H9 (cell line): ENCODE measurements around the gene CDK6. TPM values are rescaled to one million over a fixed set of nuclear protein-coding genes. Genes with fewer than 3 reads are reported as not detected.

Experiments
- DNase-seq: peaks from one replicate; pipeline ENCODE4 v3.0.0-alpha.2; 2017
- H2AFZ ChIP-seq: one replicate; pipeline ENCODE4 v1.6.1; 2013; ENCODE audit warnings: mild to moderate bottlenecking, low read length, control low read depth, moderate library complexity
- H2AK5ac ChIP-seq: 2 replicates; pipeline ENCODE4 v1.6.1; 2013; ENCODE audit warnings: low read length, control low read depth, mixed read lengths; ENCODE audit not compliant: insufficient read length
- H2BK120ac ChIP-seq: one replicate; pipeline ENCODE4 v1.6.1; 2013; ENCODE audit warnings: low read depth, mild to moderate bottlenecking, low read length, control low read depth, inconsistent platforms; ENCODE audit not compliant: poor library complexity, severe bottlenecking
- H2BK12ac ChIP-seq: 2 replicates; pipeline ENCODE4 v1.6.1; 2013; ENCODE audit warnings: low read length, control low read depth, mixed read lengths, low read depth; ENCODE audit not compliant: insufficient read length
- H2BK15ac ChIP-seq: 2 replicates; pipeline ENCODE4 v1.6.1; 2013; ENCODE audit warnings: low read depth, low read length, control low read depth
- H2BK20ac ChIP-seq: one replicate; pipeline ENCODE4 v1.6.1; 2013; ENCODE audit warnings: low read depth, mild to moderate bottlenecking, low read length, control low read depth, inconsistent platforms; ENCODE audit not compliant: poor library complexity, severe bottlenecking
- H2BK5ac ChIP-seq: 2 replicates; pipeline ENCODE4 v1.6.1; 2013; ENCODE audit warnings: low read length, control low read depth, mixed read lengths; ENCODE audit not compliant: insufficient read length
- H3K14ac ChIP-seq: 2 replicates; pipeline ENCODE4 v1.6.1; 2013; ENCODE audit warnings: low read length, control low read depth; ENCODE audit not compliant: insufficient read depth
- H3K18ac ChIP-seq: 2 replicates; pipeline ENCODE4 v1.6.1; 2013; ENCODE audit warnings: low read depth, mild to moderate bottlenecking, mixed read lengths, low read length, control low read depth; ENCODE audit not compliant: insufficient read length
- H3K23ac ChIP-seq: 2 replicates; pipeline ENCODE4 v1.6.1; 2013; ENCODE audit warnings: low read length, control low read depth, mixed read lengths, low read depth; ENCODE audit not compliant: insufficient read length
- H3K23me2 ChIP-seq: 2 replicates; pipeline ENCODE4 v1.6.1; 2013; ENCODE audit warnings: low read depth, mild to moderate bottlenecking, mixed read lengths, low read length, control low read depth; ENCODE audit not compliant: insufficient read length, poor library complexity, severe bottlenecking
- H3K27ac ChIP-seq: 2 replicates; pipeline ENCODE4 v1.5.1; 2013; ENCODE audit warnings: low read length, control low read depth, mixed read lengths, low read depth; ENCODE audit not compliant: insufficient read length
- H3K27me3 ChIP-seq: 2 replicates; pipeline ENCODE4 v1.6.1; 2013; ENCODE audit warnings: low read length, control low read depth, inconsistent platforms; ENCODE audit not compliant: insufficient read depth
- H3K4ac ChIP-seq: 2 replicates; pipeline ENCODE4 v1.6.1; 2013; ENCODE audit warnings: low read depth, mild to moderate bottlenecking, control low read depth, inconsistent platforms, low read length, moderate library complexity
- H3K4me1 ChIP-seq: 2 replicates; pipeline ENCODE4 v1.6.1; 2013; ENCODE audit warnings: low read length, control low read depth, inconsistent platforms; ENCODE audit not compliant: insufficient read depth
- H3K4me2 ChIP-seq: 2 replicates; pipeline ENCODE4 v1.6.1; 2013; ENCODE audit warnings: low read length, control low read depth, mixed read lengths; ENCODE audit not compliant: insufficient read length, insufficient read depth
- H3K56ac ChIP-seq: 2 replicates; pipeline ENCODE4 v1.6.1; 2013; ENCODE audit warnings: low read depth, mild to moderate bottlenecking, mixed read lengths, low read length, control low read depth; ENCODE audit not compliant: insufficient read length
- H3K79me1 ChIP-seq: 2 replicates; pipeline ENCODE4 v1.6.1; 2013; ENCODE audit warnings: low read depth, mild to moderate bottlenecking, moderate library complexity, low read length, control low read depth, inconsistent platforms; ENCODE audit not compliant: insufficient read depth, poor library complexity, severe bottlenecking
- H3K79me2 ChIP-seq: 2 replicates; pipeline ENCODE4 v1.6.1; 2013; ENCODE audit warnings: low read length, control low read depth, inconsistent platforms; ENCODE audit not compliant: insufficient read depth
- H3K9ac ChIP-seq: 2 replicates; pipeline ENCODE4 v1.6.1; 2013; ENCODE audit warnings: low read length, control low read depth, mixed read lengths; ENCODE audit not compliant: insufficient read length; ENCODE audit errors: extremely low read depth
- H3K9me3 ChIP-seq: one replicate; pipeline ENCODE4 v1.6.1; 2013; ENCODE audit warnings: low read depth, low read length, inconsistent platforms; ENCODE audit not compliant: control insufficient read depth
- H3T11ph ChIP-seq: one replicate; pipeline ENCODE4 v1.6.1; 2013; ENCODE audit warnings: mild to moderate bottlenecking, low read length, control low read depth, inconsistent platforms
- H4K20me1 ChIP-seq: one replicate; pipeline ENCODE4 v1.6.1; 2013; ENCODE audit not compliant: control insufficient read depth, insufficient read length, insufficient read depth
- H4K5ac ChIP-seq: 2 replicates; pipeline ENCODE4 v1.6.1; 2013; ENCODE audit warnings: low read depth, mild to moderate bottlenecking, mixed read lengths, low read length, control low read depth; ENCODE audit not compliant: insufficient read length
- H4K8ac ChIP-seq: replicated peaks from 2 replicates; pipeline ENCODE4 v1.6.1; 2013; ENCODE audit warnings: low read length, control low read depth, mixed read lengths, low read depth; ENCODE audit not compliant: insufficient read length
- H4K91ac ChIP-seq: 2 replicates; pipeline ENCODE4 v1.6.1; 2013; ENCODE audit warnings: low read depth, mild to moderate bottlenecking, moderate library complexity, mixed read lengths, low read length, control low read depth; ENCODE audit not compliant: insufficient read length
- H3K27ac Mint-ChIP-seq, 3 experiments: 2 replicates in 2 of 3; 3 replicates in 1 of 3; pipeline ENCODE4 v1.8.0; 2020 to 2021; ENCODE audit warnings: mixed read lengths in 3 of 3, mild to moderate bottlenecking in 1 of 3, moderate library complexity in 1 of 3
- H3K27me3 Mint-ChIP-seq: 2 replicates; pipeline ENCODE4 v1.8.0; 2021; ENCODE audit warnings: low read depth, mild to moderate bottlenecking, moderate library complexity, mixed read lengths
- H3K36me3 Mint-ChIP-seq, 3 experiments: 2 replicates in 2 of 3; 3 replicates in 1 of 3; pipeline ENCODE4 v1.8.0; 2020 to 2021; ENCODE audit warnings: low read depth in 3 of 3, mixed read lengths in 3 of 3; ENCODE audit not compliant: insufficient read depth in 1 of 3
- H3K4me1 Mint-ChIP-seq, 2 experiments: 2 replicates each; pipeline ENCODE4 v1.8.0; 2020; ENCODE audit warnings: mixed read lengths in 2 of 2
- H3K4me3 Mint-ChIP-seq, 2 experiments: 2 replicates in 1 of 2; 3 replicates in 1 of 2; pipeline ENCODE4 v1.8.0; 2020 to 2021; ENCODE audit warnings: mild to moderate bottlenecking in 2 of 2, mixed read lengths in 2 of 2, moderate library complexity in 1 of 2
- H3K9me3 Mint-ChIP-seq, 2 experiments: 2 replicates in 1 of 2; 3 replicates in 1 of 2; pipeline ENCODE4 v1.8.0; 2020; ENCODE audit warnings: mild to moderate bottlenecking in 2 of 2, mixed read lengths in 2 of 2, moderate library complexity in 1 of 2
- CTCF ChIP-seq: fragments of 200-600 bp; sonication (generic); conservative IDR thresholded peaks from 3 replicates; pipeline ENCODE4 v1.8.0; 2021; ENCODE audit warnings: antibody characterized with exemption, mild to moderate bottlenecking
- WGBS: extraction: QIAGEN DNeasy Blood & Tissue Kit; methylation state at CpG from one replicate; pipeline ENCODE4 v1.1.7; 2013; ENCODE audit warnings: missing lambda C conversion rate, low lambda C conversion rate, mixed read lengths; ENCODE audit not compliant: insufficient read length; ENCODE audit errors: extremely low coverage; 5-methylcytosine and 5-hydroxymethylcytosine counted together
- total RNA-seq: library from RNA; stranded (reverse); gene quantifications from 2 replicates; pipeline ENCODE4 v1.2.1, GENCODE V29; 2021

CDK6 gene
- total RNA-seq, 1 experiment from 2014 or later: 30.0 TPM

DNA sequence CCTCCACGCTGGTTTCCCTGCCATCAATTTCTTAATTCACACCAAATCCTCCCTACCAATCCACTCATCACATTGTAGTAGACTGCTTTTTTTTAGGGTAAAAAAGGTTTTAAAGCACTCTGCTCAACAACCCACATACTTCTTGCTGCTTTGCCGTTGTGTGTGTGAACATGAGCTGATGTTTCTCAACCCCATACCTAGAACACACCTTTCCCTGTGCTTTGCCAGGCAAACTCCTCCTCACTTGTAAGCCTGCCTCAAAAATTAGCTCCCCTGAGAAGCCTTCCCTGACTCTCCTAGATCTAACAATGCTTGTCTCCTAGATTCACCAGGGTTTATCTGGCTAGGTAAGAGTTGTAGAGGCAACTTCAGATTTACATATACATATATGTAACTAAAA is 127.2 kb downstream of the CDK6 start:
- H3K9ac ChIP-seq: no peak overlapping the region
- no peak overlapping the region for H2AK5ac ChIP-seq
- no peaks in the 10 kb centered on the region for H3K79me2 ChIP-seq
- no peak overlapping the region for H3K27ac ChIP-seq
- H3K14ac ChIP-seq: no peak overlapping the region
- no peak overlapping the region for H4K8ac ChIP-seq
- Mint-ChIP-seq H3K27me3 (no peaks in the 10 kb centered on the region), H3K9me3 (peaks cover 3 to 7% of the 10 kb centered on the region in 2 experiments; a peak in 3 of 5 replicates), H3K36me3 (peaks cover 6 to 9% (median 7%) of the 10 kb centered on the region in 3 experiments; a peak in 6 of 7 replicates), H3K27ac (peak overlapping the region in 2 of 3 experiments; percentile 4 to 53; a peak in 2 of 7 replicates), H3K4me1 (peaks cover 11 to 15% of the 10 kb centered on the region in 2 experiments), H3K4me3 (no peak overlapping the region)
- no peak overlapping the region for H2BK15ac ChIP-seq
- H2BK12ac ChIP-seq: no peak overlapping the region
- H2BK20ac ChIP-seq: no peak overlapping the region
- H3K9me3 ChIP-seq: no peaks in the 10 kb centered on the region
- H3K79me1 ChIP-seq: no peaks in the 10 kb centered on the region
- no peak overlapping the region for H4K5ac ChIP-seq
- no peak overlapping the region for H2BK120ac ChIP-seq
- no peaks in the 10 kb centered on the region for H3K23me2 ChIP-seq
- DNase-seq: no peak
- H2AFZ ChIP-seq: no peak overlapping the region
- H3K4me1 ChIP-seq: no peaks in the 10 kb centered on the region
- no peak for TF ChIP-seq CTCF
- no peak overlapping the region for H3K4me2 ChIP-seq
- no peak overlapping the region for H4K91ac ChIP-seq
- no peak overlapping the region for H3K56ac ChIP-seq
- H3K4ac ChIP-seq: no peak overlapping the region
- no peak overlapping the region for H2BK5ac ChIP-seq
- WGBS: 100% methylated on average over 1 of the region's 2 CpGs
- no peaks in the 10 kb centered on the region for H4K20me1 ChIP-seq
- no peaks in the 10 kb centered on the region for H3K27me3 ChIP-seq
- H3K23ac ChIP-seq: no peak overlapping the region
- no peak overlapping the region for H3K18ac ChIP-seq
- H3T11ph ChIP-seq: no peak overlapping the region
